GM19468 (cell line): ENCODE data around the gene RPL28.

Experiments
- ATAC-seq: cut with Tn5 transposase; IDR thresholded peaks from one replicate; pipeline ENCODE4 v1.9.1; 2021; ENCODE audit warnings: mild to moderate bottlenecking, moderate library complexity, moderate number of reproducible peaks; ENCODE audit not compliant: unreplicated experiment; ENCODE audit errors: extremely low read depth

Gene RPL28

DNA sequence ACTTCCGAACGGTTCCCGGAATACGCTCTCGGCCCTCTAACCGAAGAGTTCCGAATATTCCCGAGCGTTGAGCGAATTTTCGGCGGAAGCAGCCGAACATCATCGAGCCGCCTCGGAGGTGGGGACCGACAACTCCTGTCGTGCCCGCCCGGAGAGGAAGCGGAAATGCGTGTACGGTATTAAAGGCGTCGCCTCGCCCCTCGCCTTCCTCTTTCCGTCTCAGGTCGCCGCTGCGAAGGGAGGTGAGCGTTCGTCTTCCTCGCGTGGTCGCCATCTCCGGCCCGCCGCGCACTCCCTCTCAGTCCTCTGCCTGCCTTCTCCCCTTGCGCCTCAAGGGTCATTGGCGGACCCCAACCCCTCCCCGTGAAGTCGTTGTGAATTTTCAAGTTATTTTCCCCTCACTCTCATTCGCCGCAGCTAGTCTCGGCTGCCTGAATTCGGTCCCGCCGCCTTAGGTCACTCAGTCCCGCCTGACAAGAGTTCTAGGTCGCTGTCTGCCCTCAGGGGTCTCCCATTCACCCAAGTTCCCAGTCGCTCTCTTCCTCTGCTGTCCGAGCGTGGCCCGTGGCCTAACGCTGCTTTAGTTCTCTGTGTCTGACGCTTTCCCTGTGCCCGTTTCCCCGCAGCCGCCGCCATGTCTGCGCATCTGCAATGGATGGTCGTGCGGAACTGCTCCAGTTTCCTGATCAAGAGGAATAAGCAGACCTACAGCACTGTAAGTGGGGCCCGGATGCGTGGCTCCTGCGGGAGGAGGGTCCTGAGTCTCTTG, at the start of gene RPL28:
TSS of gene RPL28 (plus strand) at position 209 of the 769 bp plus-strand sequence. CDS start at position 635, 426 bp downstream.
- ATAC-seq: peak; percentile 36

DNA sequence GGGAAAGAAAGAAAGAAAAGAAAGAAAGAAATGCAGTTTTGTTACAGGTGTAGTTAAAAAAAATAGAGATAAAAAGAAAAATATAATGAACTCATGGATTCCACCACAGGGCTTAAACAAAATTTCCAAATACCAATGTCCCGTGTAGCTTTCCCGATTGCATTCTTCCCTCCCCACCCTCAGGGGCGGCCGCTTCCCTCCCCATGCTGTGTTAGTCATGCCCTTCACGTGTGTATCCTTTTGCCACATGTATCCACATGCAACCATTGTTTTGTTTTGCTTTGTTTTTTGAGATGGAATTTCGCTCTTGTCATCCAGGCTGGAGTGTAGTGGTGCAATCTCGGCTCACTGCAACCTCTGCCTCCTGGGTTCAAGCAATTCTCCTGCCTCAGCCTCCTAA, 49.6 kb upstream of the RPL28 start:
- no peak for ATAC-seq

DNA sequence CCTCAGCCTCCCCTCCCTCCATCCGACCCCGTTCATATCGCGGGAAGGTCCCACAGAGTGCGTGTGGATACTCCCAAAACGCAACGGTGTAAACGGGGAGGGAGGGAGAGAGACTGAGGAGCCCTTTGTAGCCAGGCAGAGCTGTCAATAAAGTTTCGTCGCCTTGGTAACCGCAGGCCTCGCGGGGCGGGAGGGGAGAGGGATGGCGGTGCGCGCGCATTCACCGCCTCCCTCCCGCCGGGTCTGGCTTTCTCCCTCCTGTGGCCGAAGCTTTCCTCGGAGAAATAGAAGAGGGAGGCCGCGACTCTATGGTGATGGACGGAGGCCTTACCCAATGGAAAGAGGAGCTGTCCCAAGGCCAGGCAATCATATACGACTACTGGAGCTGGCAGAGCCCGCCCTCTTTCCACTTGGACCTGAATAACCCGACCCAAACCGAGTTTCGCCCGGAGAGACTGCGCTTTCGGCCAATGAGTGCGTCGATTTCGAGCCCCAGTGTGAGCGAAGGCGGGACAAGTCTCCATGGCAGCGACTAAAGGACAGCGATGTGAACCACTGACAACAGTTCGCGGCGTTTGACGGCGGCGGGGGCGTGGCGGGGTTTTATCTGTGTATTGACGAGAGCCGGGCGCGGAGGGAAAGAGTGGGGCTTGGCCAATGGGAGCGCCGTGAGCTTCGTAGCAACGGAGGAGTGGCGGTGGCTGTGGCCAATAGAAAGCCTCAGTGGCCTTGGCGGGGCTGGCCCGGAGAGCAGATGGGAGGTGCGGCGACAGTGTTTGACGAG, 46.4 kb upstream of the RPL28 start, which contains the start of gene KMT5C:
TSS of gene KMT5C (plus strand) at position 772 of the 784 bp plus-strand sequence. CDS start 2,061 bp downstream, outside the sequence.
- peak; percentile 89 for ATAC-seq

DNA sequence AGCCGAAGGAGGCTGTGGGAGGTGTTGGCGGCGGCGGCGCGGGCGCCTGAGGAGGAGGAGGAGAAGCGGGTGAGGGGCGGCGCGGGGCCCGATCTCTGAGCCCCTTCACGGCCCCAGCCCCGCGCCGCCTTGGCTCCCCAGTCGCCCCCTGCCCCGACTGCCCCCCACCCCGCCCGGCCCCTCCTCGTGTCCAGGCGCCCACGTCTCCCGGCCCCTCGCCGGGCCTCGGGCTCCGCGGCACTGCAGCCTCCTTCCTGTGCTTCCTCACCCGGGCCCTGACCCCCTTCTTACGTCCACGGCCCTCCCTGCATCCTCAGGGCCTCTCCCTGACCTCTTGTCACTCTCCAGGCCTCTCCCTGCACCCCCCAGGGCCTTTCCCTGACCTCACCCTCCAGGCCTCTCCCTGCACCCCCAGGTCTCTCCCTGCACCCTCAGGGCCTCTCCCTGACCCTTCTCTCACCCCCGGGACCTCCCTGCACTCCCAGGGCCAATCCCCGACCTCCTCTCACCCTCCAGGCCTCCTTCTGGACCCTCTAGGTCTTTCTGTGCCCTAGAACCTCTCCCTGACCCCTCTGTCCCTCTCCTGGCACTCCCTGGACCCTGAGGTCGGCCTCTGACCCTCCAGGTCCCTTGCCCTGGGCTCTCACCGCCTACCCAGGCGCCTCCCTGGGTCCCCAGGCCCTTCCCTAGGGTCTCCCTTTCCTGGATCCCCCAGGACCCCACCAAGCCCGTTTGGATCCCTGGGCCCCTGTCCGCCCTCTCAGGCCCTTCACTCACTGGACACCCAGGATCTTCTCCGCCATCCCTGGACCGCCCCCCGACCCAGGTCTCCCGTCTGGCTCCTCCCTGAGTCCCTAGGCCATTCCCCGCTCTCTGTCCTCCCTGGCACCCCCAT, 45.6 kb upstream of the RPL28 start:
- ATAC-seq: no peak

DNA sequence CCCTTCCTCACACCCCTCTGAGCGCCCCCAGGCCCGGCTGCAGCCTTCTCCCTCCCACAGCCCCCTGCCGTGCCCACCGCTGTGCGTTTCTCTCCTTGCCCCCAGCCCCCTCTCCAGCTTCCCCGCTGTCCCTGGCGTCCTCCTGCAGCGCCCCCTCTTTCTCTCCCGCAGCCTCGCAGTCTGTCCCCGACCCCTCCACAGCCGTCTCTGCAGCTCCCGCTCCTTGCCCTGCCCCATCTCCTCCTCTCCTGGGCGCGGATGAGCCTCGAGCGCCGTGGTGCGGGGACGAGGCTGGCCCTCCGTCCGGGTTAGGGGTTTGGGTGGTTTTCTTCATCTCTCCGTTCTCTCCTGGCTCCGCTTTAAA, 45.0 kb upstream of the RPL28 start:
- ATAC-seq: no peak

DNA sequence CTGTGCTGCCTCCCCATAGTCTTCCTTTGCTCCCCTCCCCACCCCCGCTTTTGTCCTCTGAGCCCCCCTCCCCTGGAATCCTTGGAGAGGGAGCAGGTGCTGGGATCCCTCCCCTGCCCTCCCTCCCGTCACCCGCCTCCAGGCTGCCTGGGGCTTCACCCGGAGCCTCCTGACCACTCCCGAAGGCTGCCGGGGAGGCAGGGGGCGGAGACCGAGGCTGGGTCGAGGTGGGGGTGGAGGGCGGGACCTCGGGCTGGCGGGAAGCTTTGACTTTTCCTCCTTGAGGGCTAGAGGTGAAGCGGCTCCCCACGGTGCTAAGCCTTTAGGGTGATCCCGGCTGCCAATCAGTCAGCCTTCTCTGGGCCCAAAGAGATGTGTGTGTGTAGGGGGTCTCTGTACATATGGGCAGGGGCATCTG, 44.6 kb upstream of the RPL28 start:
- no peak for ATAC-seq

DNA sequence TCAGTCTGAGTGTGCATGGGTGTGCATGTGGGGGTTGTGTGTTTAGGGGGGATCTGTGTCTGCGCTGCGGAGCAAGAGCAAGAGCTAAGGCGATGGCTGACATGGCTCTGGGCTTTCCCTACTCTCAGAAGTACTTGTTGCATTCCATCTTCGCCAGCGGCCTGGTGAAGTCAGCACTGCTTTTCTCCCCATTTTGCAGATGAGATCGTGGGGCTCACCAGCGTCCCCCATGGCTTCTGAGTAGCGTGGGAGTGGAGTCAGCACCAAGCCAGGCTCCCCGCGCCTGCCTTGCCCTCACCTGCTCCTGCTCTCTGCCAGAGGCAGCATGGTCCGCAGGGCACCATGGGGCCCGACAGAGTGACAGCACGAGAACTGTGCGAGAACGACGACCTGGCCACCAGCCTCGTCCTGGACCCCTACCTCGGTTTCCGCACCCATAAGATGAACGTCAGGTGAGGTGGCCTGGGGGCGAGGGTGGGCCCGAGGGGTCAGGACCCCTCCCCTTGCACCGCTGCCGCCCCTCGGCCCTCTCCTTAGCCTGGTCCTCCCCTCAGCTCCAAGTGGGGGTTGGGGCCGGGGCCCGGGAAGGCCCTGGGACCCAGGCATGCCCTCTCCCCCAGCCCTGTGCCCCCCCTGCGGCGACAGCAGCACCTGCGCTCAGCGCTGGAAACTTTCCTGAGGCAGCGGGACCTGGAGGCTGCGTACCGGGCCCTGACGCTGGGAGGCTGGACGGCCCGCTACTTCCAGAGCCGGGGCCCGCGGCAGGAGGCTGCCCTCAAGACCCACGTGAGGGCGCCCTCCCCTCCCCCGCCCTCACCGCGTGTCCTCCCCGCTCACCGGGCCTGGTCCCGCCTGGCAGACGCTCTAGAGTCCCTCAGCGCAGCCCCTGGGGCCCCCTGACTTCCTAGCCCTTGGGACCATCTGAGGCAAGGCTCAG, 43.9 kb upstream of the RPL28 start:
- ATAC-seq: no peak

DNA sequence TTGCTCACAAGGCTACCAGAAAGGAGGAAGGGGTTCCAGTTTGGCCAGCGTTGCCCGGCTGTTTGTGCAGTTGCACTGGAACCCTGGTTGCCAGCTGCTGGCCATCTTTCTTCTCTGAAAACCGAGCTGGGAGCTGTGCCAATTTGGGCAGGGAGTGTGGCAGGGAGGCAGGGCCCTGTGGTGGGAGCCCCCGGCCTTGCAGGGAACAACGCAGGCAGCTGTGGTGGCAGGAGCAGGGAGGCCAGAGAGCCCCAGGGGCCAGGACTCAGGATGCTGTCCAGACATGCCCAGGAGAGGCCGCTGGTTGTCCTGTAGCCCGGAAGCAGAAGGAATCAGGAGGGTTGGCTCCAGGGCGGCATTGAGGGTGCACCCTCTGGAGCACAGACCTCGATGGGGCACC, 41.3 kb upstream of the RPL28 start:
- no peak for ATAC-seq

DNA sequence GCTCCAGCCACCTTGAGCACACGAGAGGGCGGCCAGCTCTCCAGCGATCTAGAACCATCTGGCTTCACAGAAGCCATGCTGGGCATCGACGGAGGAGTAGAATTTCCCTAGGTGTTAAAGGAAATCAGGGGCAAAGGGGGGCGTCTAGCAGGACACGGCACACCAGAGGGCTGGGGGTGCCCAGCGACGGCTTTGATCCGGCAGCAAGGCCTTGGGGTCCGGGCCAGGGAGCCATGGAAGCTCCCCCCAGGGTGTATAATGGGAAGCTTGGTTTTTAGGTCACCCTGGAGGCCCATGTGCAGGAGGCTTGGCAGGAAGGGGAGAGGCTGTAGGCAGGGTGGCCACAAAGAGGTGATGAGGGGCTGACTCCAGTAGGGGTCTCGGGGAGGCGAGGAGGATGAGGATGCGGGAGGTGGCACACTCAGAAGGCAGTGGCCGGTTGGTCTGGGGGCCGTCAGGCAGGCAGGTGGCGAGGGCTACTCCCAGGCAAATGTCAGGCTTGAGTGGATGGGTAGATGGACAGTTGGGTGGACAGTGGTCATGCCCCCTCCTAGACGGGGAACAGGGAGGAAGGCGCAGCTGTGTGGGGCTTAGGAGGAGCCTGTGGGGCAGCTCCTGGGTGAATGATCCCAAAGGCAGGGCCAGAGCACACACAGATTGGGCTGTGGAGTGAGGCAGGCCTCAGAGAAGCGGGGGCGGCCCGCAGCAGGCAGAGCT, 40.5 kb upstream of the RPL28 start:
- ATAC-seq: no peak

DNA sequence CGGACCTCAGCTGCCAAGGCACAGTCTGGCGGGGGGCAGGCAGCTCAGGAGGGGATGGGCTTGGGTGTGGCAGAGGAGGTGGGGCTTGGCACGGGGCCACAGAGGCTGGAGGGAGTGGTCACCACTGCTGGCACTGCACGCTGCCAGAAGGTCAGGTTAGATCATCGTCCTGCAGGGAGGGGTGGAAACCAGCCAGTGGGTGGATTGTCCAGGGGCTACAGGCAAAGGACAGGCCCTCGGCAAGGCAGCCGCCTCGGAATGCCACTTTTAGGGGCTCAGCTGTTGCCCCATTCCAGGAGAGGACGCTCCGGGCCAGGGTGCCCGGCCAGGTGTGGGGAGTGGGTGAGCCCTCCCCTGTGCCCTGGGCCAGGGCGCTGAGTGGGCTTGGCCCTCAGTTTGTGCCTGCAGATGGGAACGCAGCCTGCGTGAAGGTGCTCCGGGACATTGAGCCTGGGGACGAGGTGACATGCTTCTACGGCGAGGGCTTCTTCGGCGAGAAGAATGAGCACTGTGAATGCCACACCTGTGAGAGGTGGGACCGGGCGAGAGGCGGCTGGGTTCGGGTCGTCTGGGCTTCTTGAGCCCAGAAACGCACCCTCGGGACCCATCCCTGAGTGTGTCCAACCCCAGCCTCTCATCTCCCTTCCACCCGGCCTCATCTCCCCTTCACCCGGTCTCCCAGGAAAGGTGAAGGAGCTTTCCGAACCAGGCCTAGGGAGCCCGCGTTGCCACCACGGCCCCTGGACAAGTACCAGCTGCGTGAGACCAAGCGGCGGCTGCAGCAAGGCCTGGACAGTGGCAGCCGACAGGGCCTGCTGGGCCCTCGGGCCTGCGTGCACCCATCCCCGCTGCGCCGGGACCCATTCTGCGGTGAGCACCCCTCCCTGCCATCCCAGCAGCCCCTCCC, 39.7 kb upstream of the RPL28 start:
- ATAC-seq: no peak

DNA sequence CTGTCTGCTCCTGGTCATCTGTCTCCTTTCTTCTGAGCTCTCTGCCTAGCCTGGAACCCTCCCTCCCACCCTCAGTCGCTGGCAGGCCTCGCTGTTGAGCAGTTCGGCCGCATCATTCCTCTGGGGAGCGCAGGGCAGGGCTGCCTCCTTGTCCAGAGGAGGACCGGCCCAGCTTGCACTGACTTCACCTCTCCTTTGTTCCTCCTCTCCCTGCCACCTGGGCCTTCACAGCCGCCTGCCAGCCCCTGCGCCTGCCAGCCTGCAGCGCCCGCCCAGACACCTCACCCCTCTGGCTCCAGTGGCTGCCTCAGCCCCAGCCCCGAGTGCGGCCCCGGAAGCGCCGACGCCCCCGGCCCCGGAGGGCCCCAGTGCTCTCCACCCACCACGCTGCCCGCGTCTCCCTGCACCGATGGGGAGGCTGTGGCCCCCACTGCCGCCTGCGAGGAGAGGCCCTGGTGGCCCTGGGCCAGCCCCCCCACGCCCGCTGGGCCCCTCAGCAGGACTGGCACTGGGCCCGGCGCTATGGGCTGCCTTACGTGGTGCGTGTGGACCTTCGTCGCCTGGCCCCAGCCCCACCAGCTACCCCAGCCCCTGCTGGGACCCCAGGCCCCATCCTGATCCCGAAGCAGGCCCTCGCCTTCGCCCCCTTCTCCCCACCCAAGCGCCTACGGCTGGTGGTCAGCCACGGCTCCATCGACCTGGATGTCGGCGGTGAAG, 38.8 kb upstream of the RPL28 start:
- ATAC-seq: no peak

DNA sequence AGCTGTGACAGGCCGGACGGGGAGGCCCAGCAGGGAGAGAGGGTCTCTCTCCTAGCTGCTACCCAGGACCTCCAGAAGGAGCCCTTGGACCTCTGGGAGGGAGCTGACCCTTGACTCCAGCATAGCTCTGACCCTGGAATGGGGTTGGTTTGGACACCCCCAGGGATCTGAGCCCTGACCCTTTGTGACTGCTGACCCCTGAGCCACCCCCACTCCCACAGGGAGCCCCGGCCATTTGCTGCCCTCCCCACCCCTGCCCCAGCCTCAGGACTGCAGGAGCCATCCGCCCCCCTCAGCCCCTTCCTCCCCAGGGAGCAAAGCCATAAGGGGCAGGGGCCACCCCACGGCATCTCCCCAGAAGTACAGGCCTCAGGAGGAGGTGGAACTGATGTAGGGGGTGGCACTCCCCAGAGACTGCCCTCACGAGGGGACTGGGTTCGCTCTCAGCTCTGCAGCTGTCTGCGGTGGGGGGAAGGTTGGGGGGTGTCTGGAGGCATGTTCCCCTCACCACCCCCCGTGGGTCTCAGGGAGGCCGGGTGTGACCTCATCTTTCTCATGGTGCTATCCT, 38.2 kb upstream of the RPL28 start:
- no peak for ATAC-seq

DNA sequence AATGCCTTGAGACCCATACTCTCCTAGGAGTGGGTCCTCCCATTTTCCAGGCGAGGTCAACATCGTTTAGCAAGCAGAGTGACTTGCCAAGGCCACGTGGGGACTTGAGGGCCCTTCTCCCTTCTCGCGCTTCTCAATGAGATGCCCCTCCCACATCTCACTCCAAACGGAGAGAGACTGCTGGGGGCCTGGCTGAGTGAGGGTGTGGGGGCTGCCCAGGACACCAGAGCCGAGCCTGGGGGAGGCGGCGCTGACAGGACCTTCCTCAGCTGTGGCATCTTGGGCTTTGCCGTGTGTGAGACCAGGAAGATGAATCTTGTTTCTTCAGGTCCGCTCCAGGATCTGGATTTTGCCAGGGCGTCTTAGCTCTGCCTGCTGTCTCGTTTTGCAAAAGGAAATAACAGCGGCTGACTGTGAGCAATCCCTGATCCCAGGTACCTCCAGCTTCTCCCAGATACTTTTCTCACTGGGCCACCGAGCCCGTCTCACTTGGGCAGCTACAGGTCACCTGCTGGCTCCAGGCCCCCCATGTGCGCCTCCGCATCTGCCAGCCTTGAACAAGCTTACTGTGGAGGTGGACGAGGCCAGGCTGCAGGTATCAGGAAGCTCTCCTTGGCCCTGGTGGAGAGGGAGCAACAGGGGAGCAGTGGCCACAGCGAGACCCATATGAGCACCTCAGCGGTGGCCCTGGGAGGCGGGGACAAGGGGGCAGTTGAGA, 37.3 kb upstream of the RPL28 start:
- no peak for ATAC-seq

DNA sequence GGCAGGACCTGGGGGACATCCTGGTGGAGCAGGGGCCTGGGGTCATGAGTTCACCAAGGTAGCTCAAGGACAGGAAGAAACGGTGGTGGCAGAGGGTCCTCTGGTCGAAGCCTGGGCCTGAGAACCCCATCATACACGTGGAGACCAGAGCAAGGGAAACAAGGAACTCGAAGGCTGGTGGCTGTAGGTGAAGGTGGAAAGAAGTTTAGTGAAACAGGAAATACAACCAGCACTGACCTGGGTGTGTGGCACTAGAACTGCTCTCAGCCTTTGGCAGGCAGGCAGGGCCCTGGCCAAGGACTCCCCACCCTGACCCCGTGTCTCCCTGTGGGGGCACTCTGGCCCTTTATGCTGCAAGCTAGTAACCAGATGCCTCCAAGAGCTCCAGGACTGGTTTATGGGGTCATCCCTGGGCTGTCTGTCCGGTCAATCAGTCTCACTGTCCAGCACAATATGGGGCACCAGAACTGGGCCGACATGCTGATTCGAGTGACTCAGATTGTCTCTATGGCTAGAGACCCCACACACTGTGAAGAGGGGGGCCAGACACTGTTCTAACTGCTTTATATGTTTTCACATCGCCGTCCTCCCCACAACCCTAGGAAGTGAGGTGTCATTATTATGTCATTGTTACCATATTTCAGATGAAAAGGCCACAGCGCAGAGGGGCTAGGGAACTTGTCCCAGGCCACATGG, 35.0 kb upstream of the RPL28 start:
- no peak for ATAC-seq

DNA sequence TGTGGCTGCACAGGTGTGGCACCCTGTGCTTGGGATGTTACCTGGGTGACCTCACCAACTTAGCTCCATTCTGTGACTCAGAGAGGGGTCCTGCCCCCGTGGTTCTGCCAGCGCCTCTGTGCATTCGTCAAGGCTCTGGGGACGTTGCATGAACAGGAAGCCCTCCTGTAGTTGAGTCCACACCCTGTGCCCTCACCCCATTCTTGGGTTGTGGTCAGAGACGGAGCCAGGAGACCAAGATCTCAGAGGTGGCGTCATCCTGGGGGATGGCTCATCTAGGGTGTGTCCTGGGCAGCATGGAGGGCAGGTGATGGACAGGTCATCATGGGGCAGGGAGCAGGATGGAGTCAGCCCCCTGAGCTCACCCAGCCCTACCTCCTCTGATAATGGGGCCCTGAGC, 33.7 kb upstream of the RPL28 start:
- no peak for ATAC-seq
